NT2/D1 (cell line): ENCODE data around the gene DCHS1.

Source experiments
- SUZ12 ChIP-seq: IDR thresholded peaks from 2 replicates; pipeline ENCODE4 v1.6.1; 2011; ENCODE audit not compliant: insufficient read length, insufficient read depth; ENCODE audit errors: extremely low read depth
- YY1 ChIP-seq: IDR thresholded peaks from 2 replicates; pipeline ENCODE4 v1.6.1; 2011; ENCODE audit not compliant: insufficient read length, insufficient read depth
- ZNF274 ChIP-seq: IDR thresholded peaks from 2 replicates; pipeline ENCODE4 v1.6.1; 2011; ENCODE audit warnings: mild to moderate bottlenecking, low read depth, low read length

DNA sequence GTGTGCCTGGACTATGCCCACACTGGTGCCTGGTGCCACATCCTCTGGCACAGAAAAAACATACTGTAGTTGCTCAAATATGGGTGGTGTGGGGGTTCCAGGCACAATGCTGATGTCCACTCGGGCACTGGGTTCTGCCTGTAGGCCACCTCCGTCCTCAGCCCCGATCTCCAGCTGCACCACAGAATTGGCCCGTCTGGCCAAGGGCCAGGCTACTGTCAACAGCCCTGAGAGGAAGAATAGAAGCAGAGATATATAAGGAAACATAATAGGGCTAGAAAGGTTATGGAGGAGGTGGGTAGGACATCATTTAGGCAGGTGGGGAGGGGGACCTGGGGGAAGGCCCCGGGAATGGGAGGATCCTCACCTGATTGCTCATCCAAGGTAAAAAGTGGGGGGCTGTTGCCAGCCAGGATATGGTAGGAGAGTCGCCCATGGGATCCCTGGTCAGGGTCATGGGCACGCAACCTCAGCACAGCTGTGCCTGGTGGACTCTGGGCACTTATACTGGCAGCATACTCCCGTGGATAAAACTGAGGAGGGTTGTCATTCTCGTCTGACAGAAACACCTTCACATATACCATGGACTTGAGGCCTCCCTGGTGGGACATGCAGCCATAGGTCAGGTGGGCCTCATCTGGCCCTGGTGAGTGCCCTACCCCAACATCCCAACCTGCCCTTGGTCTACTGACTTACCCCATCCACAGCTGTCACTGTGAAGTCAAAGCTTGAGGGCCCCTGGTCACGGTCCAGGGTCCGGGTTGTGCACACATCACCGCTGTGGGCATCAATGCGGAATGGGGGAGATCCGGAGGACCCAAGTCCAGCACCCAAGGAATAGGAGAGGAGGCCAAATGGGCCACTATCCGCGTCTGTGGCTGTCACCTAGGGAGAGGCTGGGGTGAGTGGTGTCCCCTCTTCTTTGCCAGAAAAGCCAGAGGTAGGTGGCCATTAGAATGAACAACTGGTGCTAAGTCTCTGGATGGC is 21.9 kb downstream of the DCHS1 start:
- TF ChIP-seq YY1, result no peak
- no peak for TF ChIP-seq ZNF274
- TF ChIP-seq SUZ12, result no peak
